GM18511 (cell line): Measurements from ENCODE around the gene P3R3URF.

Experiments
- ATAC-seq: cut with Tn5 transposase; IDR thresholded peaks from one replicate; pipeline ENCODE4 v1.9.1; 2021; ENCODE audit warnings: mild to moderate bottlenecking, moderate library complexity; ENCODE audit not compliant: unreplicated experiment

Gene P3R3URF

DNA sequence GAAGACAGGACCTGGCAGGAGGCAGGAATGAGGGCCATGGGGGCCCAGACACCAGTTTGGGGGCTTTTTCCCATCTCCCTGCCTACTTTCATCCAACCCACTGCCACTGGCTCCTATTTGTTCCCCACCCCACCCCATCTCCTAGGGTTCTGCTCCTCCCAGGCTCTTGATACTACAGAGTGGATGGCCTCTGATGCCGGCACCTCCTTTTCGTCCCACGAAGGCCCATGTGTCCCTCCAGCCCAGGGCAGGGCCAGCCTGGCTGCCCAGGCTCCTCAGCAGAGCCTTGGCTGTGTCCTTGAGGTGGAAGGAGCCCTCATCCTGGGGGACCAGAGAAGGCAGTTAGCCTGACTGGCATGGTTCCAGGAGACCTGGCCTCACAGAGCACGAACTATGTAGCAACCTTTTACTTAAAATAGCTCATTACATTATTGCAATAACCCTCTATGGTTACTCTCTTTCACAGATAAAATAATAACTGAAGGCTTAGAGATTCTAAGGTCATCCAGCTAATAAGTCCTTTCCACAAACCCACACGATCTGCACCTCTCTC, 18.4 kb upstream of the P3R3URF start:
- ATAC-seq, result no peak

DNA sequence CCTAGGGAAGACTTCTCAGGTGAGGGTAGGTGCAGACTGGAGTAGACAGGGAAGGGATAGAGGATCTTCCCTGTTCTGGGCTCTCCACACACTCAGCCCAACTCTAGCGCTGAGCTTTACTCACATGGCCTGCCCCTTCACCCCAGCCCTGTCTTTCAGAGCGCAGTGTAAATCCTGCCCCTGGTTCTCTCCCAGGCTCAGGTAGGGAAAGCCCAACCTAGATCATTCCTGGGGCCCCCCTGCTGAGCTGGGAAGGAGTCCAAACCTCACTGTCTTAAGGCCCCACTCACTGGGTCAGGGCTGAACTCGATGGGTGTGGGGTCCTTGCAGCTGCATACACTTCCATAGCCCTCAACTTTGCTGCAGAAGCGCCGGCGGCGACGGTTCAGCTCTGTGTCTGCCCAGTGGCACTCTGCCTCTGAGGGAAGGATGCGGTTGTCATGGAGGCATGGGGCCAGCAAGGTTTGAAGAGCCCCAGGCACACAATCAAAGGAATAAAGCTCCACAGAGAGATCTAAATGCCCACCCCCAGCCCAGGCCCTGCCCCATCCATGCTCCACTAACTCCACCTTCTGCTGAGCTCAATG, 17.8 kb upstream of the P3R3URF start:
- ATAC-seq, result no peak

DNA sequence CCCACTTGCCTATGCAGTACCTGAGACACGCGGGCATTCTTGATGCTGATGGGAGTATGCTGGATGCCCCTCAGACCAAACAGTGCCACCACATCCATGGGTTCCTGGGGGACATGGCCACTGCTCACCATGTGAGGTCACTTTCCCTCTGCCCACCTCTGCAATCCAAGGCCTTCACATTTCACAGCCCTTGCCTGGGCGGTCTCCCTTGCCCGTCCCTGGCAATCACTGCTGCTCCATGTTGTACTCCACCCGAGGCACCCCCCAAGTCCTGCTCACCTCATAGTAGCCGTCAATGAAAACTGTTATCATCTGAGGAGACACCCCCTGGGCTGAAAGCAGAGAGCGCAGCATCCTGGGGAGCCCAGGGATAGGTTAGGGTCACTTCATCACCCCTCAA, 17.0 kb upstream of the P3R3URF start:
- no peak for ATAC-seq

DNA sequence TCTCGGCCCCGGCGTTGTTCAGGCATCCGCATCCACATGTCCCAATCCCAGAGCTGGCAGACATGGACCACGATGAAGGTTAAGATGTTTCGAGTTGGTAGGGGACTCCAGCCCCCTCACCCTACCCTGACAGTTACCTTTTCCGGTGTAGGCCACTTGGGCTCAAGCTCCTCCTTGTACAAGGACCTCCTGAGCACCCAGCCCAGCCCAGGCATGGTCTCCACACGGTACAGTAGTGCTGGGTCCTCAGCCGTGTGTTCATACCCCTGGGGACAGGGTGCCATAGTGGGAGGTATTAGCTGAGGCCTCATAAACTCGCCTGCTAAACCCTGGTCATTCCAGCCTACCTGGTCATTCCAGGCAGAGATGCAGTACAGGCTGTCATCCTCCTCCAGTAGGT, 15.9 kb upstream of the P3R3URF start:
- ATAC-seq, result no peak

DNA sequence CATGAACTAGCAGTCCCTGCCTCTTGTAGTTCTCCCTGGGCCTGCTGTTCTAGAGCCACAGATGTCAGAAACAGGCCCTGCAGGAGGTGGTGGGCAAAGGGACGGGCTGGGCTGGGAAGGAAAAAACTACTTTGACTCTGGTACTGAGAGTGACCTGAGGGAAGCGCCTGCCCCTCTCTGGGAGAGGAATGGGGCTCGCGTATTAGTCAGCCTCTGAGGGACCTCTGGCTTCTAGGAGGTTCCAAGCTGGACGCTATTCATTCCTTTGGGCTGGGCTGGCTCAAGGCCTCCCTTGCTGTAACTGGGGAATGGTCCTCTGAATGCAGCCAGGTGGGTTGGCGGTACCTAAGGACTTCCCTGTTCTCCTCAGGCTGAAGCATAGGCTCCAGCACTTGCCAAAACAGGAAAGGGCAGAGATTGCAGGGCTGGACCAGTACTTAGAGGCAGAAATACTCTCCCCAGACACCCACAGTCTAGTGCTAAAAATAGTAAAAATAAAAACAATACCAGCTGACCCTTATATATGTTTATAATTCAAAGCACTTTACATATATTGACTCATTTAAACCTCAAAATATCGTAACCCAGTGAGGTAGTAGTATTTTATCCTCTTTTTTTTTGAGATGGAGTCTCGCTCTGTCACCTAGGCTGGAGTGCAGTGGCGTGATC, 14.9 kb upstream of the P3R3URF start:
- no peak for ATAC-seq

DNA sequence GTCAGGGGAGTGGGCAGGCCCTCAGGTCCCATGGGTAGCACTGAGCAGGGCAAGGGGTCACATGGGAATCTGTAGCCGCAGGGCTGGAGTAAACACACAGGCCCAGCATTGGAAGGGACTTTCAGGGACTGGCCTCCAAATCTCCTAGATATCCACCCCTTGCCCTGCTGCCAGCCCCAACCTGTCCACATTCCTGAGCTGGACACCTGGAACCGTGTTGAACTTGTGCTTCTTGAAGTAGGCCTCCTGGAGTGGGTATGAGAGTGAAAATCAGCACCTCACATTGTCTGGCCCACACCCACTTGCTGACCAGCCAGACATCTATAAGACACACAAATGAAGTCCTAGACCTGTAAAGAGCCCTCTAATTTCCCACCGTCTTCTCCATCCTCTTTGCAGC, 14.3 kb upstream of the P3R3URF start:
- no peak for ATAC-seq

DNA sequence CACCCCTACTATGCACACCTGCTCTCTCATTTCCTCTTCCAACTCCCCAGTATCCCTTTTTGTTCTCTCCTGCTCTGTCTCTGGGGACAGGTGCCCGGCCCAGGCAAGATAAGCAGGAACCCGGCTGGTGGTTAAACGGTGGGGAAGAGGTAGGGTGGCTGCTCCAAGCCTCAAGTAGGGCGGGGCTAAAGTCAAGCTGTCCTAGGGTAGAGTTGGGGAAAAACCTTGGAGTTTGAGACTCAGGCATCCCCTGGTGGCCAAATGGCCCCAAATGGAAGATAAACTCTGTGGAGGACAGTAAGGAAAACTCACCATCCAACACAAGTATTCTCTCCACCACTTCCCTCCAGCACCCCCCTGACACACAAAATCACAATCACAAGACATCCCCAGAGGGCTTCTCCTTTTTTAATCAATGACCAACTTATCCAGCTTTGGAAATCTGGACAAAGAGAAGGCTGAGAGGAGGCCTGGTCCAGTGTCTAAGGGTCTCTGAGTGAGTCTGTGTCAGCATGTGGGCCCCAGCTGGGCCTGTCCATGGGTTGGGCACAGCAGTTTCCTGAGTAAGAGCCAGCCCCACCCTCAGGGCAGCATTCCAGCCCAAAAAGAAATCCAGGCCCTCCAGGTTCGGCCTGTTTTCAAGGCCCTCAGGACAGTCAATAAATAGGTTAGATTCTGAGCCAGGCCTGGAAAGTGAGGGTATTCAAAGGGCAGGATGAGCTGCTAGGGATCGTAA, 12.2 kb upstream of the P3R3URF start:
- no peak for ATAC-seq

DNA sequence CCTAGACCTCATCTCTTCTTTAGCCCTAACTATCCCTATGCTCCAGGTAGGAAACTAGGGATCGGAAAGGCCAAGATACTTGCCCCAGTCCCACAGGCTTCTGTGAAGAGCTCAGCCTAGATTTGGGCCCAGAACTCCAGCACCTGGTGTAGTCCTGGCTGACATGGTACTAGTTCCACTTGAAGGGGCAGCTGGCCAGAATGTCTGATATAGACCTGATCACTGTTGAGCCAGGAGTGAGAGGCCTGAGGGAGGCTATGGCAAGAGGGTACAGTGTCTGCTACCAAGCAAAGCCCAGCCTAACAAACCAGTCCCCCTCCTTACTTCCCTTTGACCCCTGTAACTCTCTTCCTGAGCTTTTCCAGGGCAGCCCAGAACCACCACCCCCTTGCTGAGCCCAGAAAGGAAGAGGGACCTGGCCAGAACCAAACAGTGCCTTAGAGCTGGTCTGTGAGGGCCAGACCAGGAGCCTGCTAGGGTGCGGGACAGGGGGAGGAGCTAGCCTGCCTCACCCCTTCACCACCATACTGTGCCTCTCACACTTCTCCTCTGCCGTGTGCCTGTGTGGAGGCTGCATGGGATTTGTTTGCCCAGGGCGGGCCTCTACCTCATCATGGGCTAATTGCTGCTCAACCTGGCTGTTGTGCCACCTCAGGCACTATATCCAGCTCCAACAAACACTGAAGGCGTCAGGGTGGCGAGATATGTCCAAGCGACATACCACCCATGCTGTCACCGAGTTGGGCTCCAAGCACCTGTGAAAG, 11.0 kb upstream of the P3R3URF start:
- ATAC-seq, result no peak

DNA sequence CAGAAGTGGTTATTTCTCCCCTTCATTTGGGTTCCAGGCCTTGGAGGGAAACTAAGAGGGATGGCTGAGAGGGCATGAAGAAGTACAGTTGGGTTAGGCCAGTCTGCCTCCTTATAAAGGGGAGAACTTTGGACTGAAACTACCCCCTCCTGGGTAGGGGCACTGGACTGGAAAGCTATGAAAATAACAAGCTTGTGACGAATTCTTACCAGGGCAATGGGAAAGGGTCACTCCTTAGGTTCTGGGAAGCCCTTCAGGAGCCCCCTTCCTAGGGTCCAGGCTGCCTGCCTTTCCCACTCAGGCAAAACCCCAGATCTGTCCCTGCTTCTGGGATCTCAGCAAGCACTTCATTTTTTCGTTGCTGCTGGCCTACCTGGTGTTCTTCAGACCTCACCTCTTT, 9.8 kb upstream of the P3R3URF start:
- ATAC-seq, result no peak

DNA sequence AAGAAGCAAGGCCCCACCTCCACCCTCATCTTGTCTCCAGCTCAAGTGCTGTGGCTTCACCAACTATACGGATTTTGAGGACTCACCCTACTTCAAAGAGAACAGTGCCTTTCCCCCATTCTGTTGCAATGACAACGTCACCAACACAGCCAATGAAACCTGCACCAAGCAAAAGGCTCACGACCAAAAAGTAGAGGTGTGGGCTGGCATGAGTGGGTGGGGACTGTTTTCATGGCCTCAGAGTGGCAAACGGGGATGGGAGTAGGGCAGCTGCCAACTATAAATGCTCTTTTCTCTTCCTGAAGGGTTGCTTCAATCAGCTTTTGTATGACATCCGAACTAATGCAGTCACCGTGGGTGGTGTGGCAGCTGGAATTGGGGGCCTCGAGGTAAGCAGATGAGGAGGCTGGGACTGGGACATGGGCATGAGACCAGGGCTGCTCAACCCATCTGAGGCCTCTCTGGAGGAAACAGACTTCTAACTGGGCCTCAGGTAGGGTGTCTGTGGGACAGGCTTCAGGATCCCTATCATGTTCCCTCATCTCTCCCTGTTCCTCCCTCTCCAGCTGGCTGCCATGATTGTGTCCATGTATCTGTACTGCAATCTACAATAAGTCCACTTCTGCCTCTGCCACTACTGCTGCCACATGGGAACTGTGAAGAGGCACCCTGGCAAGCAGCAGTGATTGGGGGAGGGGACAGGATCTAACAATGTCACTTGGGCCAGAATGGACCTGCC, 8.8 kb upstream of the P3R3URF start:
- ATAC-seq, result no peak

DNA sequence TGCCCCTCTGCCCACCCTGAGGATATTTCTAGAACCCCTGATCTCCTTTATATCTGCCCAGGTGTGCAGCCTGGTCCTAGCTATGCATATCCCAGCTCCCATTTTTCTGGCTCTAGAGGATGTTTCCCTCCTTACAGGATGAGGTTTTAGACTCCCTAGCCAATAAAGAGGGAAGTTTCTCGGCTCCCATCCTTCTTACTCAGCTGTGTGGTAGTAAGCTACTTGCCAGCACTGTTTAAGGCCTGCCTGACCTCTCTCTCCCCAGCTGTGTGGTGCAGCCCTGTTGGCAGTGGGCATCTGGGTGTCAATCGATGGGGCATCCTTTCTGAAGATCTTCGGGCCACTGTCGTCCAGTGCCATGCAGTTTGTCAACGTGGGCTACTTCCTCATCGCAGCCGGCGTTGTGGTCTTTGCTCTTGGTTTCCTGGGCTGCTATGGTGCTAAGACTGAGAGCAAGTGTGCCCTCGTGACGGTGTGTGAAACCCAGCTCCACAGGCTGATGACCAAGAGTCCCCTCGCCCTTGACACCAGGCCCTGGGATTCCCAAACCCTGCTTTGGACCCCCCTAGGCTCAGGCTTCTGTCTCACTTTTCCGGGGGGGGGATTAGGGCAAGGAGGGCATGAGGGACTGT, 7.8 kb upstream of the P3R3URF start:
- no peak for ATAC-seq

DNA sequence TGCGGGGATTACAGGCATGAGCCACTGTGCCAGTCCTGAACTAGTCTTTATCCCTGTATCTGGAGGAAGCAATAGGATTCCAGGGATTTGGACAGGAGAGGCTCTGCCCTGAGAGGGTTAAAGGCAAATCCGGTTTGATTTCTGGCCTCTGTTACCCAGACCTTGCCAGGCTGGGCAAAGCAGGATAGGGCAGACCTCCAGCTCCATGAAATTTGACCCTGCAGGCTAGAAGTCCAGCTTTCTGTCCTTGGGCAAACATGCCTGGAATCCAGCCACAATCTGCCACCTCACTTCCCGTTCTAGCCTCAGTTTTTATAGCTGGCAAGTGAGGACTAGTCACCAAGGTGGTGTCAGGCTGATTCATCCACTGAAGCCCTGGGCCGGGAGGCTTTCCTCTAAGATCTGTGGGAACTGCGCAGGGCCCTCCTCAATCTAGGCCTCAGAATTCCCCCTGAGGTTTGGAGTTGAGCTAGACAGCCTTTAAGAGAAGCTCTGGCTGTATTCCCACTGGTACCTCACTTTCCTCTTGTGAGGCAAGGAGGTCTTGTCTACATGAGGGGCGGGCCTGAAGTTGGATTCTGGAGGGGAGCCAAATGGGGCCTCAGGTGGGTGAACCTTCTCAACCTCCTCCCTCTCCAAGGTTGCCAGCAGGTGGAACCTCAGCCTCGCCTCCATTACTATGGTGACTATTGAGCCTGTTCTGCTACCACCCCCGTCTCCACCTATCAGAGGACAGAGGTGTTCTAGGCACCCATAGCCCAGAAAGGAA, 7.0 kb upstream of the P3R3URF start:
- no peak for ATAC-seq

DNA sequence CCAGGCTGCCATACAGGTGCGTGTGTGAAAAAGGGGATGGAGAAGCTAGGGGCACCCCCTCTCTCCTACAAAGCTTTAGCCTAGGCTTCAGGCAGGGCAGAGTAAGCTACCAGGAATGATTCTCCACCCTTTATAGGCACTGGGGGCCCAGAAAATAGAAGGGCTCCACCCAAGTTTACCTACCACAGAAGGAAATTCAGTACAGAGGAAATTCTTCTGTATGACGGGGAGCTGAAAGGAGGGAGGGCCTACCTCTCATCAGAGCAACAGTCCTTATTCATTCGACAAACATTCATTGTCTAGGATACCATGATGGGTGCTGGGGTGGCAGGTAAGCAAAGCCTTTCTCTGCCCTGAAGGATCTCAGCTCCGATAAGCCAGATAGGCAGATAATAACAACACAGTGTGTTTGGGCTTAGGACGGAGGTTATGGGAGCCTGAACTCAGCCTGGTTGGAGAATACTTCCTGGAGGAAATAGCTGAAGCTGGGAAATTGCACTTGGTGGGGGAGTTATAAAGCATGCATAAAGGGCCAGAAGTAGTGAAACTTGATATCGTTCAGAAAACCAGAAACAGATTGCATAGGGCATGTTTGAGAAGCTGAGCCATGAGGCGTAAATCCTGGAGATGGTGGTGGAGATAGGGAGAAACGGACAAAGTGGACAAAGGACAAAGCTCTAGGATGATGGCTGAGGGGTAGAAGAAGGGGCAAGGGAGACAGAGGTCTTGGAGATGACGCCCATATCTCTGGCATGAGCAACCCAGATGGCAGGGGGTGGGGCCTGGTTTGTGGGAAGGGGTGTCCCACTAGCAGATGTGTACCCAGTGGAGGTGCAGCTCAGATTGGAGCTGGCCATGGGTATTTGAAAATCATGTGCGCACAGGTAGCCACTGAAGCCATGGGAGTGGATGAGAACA, 5.3 kb upstream of the P3R3URF start:
- no peak for ATAC-seq

DNA sequence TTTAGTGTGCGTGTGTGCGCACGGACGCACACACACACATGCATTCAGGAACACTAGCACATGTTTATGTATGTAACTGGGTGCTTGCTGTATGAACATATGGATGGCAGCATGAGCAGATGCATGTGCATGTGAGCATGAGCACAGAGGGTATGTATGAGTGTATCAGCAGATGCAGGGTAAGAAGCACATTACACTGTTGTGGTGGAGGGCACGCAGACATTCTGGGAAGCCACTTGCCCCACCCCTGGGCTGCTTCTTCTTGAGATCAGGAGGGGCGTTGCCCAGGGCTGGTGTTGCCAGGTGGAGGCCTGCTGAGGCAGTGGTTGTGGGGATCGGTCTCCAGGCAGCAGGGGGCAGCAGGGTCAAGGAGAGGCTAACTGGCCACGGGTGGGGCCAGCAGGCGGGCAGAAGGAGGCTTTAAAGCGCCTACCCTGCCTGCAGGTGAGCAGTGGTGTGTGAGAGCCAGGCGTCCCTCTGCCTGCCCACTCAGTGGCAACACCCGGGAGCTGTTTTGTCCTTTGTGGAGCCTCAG, 3.9 kb upstream of the P3R3URF start:
- ATAC-seq, result no peak

DNA sequence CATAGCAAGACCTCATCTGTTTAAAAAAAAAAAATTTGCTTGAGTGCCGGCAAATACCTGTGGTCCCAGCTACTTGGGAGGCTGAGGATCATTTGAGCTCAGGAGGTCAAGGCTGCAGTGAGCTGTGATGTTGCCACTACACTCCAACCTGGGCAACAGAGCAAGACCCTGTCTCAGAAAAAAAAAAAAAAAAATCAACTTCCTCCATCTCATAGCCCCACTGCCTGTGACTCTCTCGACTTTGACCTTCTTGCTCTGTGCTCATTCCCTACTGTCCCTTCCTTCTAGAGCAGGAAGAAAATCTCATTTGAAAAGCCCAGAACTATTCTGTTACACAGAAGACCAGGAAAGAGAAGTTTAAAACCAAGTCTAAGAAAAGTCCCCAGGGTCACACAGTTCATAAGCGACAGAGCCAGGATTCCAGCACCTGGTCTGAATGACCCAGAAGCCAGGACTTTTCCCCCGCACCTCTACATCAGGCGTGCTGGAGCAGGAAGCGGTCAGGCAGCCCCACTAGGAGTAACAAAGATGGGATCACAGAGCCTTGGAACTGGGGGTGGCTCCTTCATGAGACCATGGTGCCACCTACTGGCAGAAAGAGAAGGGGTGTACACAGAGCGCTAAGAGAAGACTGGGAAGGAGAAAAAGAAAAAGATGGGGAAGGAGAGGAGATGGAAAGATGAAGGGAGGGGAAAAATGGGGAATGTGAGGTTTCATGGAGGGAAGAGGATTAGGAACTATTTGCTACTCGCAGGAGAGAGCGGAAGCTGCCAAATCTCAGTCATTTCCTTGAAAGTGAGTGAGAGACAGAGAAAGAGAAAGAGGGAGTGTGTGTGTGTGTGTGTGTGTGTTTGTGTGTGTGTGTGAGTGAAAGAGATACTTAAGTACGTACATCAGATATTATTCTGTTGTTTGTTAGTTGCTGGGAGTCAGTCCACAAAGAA, 3.1 kb upstream of the P3R3URF start:
- ATAC-seq, result peak; percentile 68

DNA sequence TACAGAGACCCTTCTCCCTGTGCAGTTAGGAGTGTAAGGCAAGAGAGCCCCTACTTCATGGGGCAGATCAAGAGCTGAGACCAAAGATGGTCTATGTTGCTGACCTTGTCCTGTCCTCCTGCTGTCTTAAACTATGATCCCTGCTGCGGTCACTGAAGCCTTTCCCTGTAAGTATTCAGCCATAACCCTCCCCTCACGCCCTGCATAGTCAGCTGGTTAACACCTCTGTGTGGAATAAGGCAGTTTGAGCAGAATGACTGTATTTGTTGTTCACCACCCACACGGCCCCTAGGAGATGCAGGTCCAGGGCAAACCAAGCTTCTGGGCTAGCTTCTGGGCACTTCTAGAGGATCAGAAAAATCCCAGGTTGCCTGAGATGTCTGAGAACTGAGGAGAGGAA, 1.0 kb downstream of the P3R3URF start:
- ATAC-seq, result no peak
